ENCODE results near the gene MAGI3.

Gene MAGI3

DNA sequence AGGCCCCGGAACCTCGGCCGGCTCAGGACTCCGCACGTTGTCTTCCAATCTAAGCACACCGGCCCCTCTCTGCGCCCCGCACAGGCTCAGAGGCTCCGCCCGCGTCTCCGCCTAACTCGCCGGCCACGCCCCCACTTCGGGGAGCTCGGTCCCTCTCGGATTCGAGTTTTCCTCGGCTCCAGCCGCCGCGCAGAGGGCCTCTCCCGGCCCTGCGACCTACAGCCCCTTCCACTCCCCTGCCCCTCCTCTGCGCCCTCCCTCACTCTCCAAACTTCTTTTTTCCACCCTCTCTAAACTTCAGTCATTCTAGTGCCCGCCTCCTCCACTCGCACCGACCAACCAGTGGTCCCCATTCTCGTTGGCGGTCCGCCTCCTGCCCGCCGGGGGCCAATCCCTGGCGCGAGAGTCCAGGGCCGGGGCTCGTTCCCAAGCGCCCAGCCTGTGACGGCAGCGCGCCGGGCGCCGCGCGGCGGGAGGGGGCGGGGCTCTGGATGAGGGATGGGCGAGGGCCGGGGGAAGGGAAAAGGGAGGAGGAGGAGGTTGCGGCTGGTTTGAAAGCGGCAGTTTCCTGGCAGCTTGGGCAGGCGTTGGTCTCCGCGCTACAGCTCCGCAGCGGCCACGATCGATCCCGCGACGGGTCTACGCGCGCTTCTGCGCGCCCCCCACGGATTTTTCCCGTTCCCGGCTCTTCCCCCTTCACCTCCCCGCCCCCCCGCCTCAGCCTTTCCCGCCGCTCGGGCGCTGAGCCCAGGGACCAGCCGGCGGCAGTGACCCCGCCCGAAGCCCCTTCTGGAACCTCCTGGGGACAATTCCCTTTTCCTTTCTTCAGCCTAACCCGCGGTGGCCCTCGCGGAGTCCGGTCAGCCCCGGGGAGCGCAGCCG lies at the start of gene MAGI3:
MAGI3 (plus strand) TSS at position 563 of the 882 bp plus-strand sequence. CDS start 519 bp downstream, outside the sequence.
- DNase-seq = peak; percentile 93 to 97

DNA sequence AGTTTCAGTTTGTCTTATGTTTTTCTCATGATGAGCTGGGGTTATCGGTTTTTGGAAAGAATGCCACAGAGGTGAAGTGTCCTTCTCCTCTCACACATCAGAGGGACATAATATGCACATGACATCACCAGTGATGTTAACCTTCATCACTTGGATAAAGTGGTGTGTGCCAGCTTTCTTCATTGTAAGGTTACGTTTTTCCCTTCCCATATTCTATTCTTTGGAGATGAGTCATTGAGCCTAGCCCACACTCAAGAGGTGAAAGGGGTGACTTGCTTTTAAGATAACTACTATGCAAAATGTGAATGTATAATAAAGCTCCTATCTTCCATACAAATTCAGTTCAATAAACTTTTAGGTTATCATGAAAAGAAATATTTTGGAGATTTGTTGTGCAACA lies 36.7 kb upstream of the MAGI3 start:
- DNase-seq = no peak

DNA sequence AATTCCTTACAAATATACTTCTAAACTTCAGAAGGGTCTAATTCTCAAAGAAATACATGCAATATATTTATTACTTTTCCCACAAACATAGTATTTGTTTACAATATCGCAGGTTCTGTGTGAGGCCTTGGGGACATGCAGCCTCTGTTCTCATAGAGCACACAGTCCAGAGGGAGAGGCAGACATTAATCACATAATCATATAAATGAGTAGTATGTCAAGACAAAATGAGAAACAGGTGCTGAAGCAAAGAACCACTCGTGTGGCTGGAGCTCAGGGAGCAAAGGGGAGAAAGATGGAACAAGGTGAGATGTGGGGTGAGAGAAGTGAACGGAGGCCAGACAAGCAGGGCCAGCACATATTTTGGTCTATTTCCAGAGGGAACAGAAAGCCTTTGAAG lies 26.4 kb upstream of the MAGI3 start:
- no peak for DNase-seq

DNA sequence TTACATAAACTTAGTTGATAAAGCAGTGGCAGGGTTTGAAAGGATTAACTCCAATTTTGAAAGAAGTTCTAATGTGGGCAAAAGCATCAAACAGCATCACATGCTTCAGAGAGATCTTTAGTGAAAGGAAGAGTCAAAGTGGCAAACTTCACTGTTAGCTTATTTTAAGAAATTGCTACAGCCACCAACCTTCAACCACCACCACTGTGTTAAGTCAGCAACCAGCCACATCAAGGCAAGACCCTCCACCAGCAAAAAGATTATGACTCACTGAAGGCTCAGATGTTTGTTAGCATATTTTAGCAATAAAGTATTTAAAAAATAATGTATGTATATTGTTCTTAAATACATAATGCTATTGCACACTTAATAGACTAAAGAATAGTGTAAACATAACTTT lies 21.3 kb upstream of the MAGI3 start:
- DNase-seq = no peak

DNA sequence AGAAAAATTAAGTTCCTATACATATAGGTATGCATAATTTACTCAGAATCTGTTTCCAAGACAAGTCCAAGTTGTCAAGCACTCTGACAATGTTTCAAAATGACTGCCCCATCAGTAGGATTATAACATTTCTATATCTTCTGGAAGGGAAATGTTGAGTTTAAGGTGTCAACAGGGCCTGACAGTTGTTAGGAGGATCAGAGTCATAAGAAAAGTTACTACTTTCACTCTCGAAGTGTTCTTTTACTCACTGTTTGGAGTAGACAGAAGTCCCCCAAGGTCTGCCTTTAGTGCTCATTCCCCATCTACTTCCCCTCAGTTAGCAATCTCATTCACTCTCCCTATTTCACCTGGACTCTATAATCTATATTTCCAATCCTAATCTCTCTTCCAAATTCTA lies 20.6 kb upstream of the MAGI3 start:
- DNase-seq = no peak

DNA sequence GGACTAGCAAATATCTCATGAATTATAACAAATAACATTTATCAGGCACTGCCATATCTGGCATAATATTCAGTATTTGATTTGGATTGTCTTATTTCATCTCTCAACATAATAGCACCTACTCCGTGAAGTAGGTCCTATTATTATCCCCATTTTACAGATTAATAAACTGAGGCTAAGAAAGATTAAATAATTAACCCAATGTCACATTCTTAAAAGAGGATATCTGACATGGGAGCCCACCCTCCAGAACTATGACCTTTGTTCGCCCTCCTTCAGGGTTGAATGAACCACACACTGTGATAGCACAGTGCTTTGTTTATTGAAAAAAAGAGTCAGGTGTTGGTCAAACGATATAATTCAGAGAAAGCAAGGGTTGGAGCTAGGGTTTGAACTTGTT lies 19.4 kb upstream of the MAGI3 start:
- DNase-seq = no peak

DNA sequence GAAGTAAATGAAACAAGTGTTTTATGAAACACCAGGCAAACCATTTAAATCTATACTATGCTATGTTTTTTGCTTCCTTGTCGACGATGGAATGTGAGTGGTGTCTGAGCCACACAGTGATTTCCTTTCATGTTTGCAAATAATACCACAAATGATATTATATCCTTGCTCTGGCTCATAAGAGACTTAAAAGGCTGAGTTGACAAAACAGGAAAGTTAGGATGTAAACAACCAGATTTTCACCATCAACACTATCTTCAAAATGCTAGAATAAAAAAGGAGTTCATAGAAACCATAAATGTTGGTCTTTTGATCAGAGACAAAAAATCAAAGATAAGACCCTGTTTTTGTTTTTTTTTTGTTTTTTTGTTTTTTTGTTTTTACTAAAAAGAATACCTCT lies 17.8 kb upstream of the MAGI3 start:
- DNase-seq = no peak

DNA sequence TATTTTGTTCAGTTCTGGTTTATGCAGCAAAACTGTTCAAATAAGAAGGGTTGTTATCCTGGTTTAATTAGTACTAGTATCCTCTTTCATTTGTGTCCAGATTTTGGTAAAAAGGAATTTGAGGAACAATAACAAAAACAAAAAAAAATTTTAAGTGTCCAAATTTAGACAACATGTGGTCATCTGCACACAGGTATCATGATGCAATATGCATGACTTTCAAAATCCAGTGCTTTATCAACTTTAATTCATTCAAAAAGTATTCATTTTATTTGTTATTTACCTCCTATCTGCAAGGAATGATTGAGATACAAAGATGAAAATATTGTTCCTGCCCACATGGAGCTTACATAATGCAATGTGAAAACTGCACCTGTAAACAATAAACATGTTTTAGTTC lies 16.7 kb upstream of the MAGI3 start:
- no peak for DNase-seq

DNA sequence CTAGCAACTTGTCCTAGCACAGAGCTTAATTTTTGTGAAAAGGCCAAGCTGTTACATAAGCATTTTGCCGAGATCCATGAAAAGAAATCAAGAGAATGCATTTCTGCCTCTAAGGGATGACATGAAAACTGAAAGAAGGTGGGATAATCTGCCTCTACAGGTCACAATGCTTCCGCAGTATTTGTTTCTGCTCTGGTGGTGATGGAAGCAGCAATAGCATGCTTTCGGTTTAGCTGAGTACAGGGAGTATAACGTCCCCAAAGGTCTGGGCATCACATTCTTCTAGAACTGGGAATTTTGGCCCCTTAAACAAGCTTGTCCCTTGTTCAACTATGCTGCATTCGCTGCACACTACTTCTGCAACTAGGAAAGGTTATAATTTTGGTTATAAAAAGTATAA lies 14.4 kb upstream of the MAGI3 start:
- no peak for DNase-seq

DNA sequence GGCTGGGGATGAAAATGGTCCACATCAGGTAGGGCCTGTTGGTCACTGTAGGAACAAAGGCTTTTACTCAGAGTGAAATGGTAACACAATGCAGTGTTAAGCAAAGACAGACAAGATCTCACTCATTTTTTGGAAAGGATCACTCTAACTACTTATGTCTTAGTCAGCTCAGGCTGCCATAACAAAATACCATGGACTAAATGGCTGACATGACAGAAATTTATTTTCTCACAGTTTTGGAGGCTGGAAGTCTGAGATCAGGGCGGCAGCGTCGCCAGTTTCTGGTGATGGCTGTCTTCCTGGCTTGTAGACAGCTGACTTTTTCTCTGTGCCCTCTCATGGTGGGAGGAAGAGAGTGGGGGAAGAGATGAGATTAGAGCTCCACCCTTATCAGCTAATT lies 10.2 kb upstream of the MAGI3 start:
- no peak for DNase-seq

DNA sequence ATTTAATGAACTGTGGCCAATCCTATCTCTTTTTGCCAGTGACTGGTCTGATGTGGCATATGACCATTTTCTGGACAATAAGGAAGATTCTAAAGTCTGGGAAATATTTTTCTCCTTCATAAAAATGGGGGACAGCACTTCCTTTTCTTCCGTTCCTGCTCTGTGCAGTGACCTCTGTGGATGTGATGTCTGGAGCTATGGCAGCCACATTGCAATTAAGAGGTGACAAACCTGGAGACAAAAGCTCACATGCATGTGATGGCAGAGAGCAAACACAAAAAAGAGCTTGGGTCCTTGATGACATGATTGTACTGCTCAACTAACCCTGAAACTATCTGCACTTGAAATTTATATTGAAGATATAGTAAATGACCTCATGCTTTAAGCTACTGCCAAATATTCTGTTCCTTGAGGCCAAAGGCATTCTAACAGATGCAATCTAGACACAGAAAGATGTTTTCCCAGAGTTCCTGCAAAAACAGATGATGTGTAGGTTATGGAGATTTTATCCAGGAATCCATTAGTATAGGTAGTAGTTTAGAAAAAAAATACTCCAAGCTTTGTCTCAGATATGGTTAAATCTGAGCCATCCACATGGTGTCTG lies 2.2 kb upstream of the MAGI3 start:
- no peak for DNase-seq

DNA sequence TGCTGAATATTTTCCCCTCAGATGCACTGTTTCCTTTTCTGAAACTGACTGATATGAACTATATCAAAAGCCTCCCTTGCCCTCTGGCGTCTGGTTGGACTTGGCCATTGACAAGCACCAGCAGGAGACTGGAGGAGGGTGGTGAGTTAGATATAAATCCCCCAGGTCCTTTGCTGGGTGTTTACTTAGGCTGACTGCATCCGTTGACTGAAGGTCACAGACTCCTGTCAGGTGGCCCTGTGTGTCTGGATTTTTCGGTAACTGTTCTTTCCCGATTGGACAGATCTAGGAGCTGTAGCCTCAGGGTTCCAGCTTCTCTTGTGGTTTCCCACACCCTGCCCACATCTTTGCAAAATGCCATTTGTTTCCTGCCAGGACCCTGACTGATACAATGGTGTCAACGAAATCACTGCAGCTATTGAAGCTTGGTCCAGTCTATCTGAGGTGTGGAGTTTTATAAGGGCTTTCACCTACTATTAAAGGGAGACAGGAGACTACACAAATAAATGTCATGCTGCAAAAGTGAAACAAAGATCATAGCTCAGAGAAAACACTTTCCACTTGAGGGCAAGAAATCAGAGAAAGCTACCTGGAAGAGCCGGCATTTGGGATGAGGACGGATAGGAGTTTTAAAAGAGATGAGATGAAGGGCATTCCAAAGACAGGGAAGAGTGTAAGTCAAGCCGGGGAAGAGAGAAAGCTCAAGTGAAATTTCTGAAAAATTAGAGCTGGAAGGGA lies 1.5 kb upstream of the MAGI3 start:
- DNase-seq = no peak

DNA sequence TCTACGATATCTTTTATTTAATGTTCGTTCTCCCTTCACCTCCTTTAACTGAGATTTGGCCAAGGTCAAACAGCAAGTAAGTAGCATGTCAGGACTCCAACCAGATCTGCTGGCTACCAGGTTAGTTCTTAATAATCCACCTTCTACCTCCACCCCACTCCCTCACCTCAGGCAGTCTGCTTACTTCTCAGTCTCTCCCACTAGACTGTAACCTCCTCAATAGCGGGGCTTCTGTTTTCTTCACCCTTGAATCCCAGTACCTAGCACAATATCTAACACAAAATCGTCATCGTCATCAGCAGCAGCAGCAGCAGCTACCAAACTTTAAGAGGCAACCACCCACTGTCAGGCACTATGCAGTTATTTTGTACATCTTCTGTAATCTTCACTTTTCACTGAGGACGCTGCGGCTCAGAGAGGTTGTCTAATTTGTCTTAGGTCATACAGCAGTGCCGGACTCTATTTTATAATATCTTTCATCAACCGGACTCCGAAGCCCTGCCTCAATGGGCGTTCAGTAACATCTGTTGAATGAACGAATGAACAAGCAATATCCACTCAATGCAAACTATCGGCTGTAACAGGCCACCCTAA lies 859 bp upstream of the MAGI3 start:
- no peak for DNase-seq

DNA sequence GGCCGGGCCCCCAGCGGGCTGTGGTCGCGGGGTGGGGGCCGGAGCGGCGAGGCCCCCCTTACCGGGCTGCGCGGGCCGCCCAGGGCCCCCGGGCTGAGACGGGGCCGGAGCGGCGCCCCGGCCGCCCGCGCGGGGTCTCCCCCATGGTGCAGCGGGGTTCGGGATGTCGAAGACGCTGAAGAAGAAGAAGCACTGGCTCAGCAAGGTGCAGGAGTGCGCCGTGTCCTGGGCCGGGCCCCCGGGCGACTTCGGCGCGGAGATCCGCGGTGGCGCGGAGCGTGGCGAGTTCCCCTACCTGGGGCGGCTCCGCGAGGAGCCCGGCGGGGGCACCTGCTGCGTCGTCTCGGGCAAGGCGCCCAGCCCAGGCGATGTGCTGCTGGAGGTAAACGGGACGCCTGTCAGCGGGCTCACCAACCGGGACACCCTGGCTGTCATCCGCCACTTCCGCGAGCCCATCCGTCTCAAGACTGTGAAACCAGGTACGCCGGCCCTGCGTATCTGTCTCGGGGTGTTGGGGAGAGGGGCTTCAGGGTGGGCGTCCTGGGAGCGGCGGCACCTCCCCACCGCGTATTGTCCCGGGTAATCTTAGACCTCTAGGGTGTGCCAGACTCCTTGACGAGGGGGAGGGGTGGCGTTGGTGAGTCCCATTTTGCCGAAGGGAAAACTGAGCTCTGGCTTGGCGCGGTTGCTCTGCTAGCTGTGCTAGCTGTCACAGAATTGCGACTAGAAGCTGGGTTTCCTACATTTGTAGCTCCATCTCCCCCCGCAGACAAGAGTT lies 745 bp downstream of the MAGI3 start:
- DNase-seq = peak in 1 of 2 donors; percentile 13

DNA sequence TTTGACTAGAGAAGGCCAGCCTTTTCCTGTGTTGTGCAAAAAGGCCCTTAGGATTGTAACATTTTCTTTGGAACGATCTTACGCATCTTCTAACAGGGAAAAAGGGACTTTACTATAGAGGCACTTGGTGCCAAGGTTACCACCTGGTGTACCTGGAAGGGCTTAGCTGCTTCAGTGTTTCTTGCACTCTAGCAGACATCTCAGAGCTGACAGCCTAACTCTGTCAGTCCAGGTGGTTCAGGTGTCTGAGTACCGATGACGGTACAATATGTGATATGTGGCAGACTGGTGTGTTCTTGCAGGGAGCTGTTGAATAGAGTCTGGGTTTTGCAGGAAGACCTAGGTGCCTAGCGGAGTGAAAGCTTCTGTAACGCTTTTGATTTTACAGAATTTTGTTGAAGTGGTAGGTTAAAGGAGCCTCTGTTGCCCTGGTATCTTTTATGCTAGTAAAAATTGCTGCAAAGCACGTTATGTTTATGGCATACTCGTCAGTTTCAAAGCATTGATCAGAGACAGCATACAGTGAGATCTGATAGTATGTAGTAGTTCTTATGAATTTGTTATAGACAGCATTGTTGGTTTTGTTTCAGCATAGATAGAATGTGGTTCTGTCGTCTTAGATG lies 1.4 kb downstream of the MAGI3 start:
- DNase-seq = no peak

DNA sequence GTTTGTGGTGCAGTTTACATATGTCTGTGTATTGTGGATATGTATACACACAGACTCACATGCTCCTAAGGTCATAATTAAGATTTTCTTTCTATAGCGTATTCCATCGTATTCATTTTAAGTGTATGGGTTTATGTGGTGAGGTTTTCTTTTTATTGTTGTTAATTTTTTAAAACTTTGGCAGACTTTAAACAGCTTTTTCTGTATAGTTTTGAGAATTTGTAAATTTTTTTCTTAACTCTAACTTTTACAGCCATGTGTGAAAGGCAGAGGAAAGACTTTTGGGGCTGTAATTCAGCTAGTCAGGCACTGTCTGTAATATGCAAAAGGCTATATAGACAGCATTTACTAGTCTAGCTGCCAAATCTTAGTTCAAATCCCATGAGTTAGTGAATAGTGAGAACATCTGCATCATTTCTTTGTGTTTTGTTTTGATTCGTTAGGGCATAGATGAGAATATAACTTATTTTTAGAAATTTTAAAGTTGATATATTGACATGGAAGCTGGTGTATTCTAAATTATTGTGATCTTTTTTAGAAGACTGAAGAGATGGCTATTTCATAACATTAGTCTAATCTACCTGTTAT lies 2.3 kb downstream of the MAGI3 start:
- DNase-seq = no peak

DNA sequence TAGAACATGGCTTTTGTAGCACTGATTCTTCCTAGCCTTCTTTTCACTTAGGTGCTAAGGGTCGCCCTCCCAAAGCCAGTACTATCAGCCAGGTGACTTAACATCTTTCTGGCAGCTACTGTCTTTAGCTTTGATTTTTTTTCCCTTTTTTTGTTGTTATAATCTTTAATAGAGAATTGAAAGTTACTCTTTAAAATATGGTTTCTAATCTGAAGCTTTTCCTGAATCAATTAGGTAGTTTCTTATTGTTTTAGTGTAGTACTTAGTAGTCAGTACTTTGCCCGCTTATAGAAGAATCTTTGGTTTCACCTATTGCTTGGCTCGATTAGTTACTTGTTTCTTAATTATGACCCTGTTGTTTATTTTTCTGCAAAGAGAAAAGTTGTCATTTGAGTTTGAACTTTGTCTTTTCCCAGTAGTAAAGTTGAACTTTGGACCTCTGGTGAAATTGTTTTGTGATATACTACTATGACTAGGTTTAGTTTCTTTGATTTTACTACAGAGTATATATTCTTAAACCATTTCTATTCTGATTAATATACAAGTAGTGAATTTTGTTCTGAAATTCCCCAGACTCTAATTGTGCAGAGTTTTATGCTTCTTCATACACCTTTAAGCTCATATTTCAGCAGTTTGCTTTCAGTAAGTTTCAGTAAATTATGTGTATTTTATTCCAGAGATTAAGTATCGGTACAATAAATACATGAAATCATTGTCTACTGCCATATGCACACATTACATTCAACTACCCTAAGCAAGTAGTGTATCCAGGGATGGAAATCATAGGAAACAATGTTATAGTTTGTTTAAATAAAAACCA lies 3.9 kb downstream of the MAGI3 start:
- no peak for DNase-seq

DNA sequence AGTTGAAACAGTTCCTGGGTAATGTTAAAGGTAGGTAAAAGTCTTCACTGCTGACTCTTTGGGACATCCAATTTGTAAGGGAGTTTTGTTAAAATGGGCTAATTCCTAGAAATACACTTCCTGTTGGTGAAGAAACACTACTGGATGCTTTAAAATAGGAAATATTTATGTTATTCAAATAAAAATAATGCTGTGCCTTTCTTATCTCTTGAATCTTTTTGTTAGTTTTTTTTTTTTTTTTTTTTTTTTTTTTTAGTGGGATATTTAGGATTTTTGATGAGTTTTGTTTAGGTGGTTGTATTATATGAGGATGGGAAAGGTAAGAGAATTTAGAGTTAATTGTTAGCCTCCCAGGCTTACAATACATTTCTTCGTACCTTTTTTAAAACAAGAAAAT lies 4.5 kb downstream of the MAGI3 start:
- DNase-seq = no peak

DNA sequence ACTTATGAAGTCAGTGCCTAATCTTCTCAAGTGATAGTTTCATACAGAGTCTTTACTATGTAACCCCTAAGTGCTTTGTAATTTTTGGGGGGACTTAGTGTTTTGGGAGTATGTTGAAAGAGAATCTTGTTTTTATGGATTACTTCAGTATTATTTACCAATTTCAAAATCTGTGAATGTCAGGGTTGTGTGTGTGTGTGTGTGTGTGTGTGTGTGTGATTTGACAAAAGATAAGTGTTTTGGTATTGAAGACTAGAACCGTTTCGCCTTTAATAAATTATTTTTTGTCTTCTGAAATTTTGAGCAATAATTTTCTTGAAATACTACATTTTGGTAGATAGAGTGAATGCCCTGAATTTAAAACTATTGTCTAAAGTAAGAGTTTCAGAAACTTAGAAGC lies 5.8 kb downstream of the MAGI3 start:
- DNase-seq = no peak

DNA sequence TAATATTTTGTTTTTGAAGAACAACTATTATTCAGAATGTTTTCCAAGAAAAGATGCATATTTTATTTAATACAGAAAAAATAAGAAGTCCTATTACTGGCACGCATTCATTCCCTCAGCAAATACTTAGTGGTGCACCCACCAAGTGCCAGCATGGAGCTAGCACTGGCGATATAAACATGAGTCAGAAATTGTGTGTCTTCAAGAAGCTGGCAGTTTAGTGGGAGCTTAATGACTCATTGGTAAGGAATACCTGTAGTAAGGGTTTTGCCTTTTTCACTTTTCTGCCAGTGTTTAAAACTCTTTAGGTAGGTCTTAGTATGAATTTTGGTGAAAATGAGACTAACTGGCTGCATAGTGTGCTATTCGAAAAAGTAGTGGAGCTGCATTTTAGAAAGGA lies 6.3 kb downstream of the MAGI3 start:
- DNase-seq = no peak

DNA sequence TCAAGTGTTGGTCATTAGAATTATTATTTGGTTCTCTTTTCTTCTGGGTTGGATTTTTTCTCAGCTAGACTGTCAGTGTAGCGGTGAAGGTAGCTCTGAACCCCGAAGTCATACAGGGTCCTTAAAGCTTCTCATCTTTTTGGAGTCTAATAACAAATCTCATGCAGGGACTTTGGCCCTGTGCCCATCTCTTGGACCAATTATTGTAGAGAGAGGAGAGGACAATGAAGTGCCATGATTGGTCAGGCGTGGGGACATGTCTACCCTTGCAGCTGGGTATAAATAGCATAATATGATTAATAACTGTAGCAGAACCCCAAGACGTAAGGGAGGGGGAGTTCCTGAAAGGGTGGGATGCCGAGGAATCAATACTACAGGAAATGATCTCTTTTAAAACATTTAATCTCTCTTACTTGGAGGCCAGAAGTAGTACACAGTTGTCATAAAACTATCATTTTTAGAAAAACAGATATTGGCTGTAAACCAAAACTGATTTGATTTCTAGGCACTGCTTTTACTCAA lies 8.8 kb downstream of the MAGI3 start:
- DNase-seq = no peak
